Fibroblast of lung (primary cell): ENCODE data around the gene CCHCR1.

Experiments used
- CTCF ChIP-seq, 2 donors: IDR thresholded peaks in 1 of 2; conservative IDR thresholded peaks in 1 of 2; 1 replicate in 1 of 2; 2 replicates in 1 of 2; pipeline ENCODE4 v1.5.1; 2011 to 2012; ENCODE audit warnings: low read length in 2 of 2, control low read depth in 1 of 2, inconsistent platforms in 1 of 2, low read depth in 1 of 2, mild to moderate bottlenecking in 1 of 2
- EZH2 ChIP-seq: IDR thresholded peaks from 2 replicates; pipeline ENCODE4 v1.5.1; 2012; ENCODE audit warnings: low read length, control low read depth, mild to moderate bottlenecking; ENCODE audit errors: missing control alignments

DNA sequence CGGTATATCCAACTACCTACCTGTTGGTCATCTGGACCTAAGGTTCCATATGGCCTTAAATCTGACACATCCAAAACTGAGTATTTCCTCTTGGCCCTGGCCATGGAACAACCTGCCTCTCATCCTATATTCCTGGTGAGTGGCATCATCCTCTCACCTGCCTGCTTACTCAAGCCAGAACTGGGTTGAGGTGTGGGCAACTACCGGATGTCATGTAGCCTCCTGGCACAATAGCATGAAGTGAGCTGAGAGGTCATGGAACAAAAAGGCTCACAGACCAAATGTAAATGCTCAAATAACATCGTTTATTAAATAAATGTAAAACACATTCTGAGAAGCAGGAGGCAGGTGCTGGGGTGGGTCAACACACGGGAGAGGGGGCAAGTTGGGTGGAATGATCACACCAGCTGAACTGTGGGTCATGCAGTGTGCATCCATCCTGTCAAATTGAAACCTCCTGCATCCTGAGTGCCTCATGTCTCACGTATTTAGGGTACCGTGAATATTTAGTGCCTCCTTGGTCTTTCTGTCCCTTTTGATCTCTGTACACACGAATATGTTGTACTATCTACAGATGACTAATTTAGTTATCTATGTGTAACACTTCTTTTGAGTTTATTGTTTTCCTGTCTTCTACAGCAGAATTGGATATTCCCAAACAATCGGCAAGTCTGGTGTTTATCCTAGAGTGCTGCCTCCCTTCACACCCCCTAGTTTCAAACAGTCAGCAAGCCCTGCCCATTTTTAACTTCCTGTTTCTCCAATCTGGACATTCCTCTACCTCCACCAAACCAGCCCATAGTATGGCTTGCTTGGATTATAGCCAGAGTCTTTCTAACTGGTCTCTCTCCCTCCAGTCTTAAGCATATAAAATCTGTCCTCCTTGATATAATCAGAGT lies 20.8 kb upstream of the CCHCR1 start:
- TF ChIP-seq EZH2 (no peak), CTCF (conservative IDR thresholded peaks at IDR 0.05 in 1 of 2, IDR thresholded peaks at IDR 0.05 in 1 of 2; ENCODE audit: low read depth in 1 of 2, low read length in 2 of 2) (no peak)
